SK-N-SH (cell line): ENCODE data around the gene SEC24D. TPM values are rescaled to one million over a fixed set of nuclear protein-coding genes. Genes with fewer than 3 reads are reported as not detected.

ENCODE experiments used
- CTCF ChIA-PET: fragments of 300-600, 350-600 bp; formaldehyde crosslinking; extraction: SDS; loops from one replicate; lab custom pipeline; 2021; lab: Yijun Ruan, JAX
- POLR2A ChIA-PET: fragments of 350-600 bp; sonication (Branson Sonifier 250); formaldehyde crosslinking; extraction: SDS; loops from one replicate; lab custom pipeline; 2020; ENCODE audit warnings: antibody characterized with exemption, inconsistent platforms; lab: Yijun Ruan, JAX
- DNase-seq: peaks from one replicate; pipeline ENCODE4 v3.0.0; 2012
- H2AFZ ChIP-seq: fragments of 200-600 bp; sonication (generic); 2 replicates; pipeline ENCODE4 v1.8.1; 2016; ENCODE audit warnings: antibody characterized with exemption, mild to moderate bottlenecking, low read depth
- H3F3A ChIP-seq: fragments of 200-600 bp; sonication (generic); replicated peaks from 2 replicates; pipeline ENCODE3; 2016; ENCODE audit warnings: antibody characterized with exemption, mild to moderate bottlenecking; ENCODE audit not compliant: insufficient read depth
- H3K27ac ChIP-seq, 2 experiments: fragments of 200-500 bp in 1 of 2; fragments of 200-600 bp in 1 of 2; sonication (Bioruptor generic) in 1 of 2; sonication (generic), shearing (Covaris generic) in 1 of 2; 2 replicates each; pipeline versions ENCODE4 v1.5.1 to v1.6.1; 2014 to 2016; ENCODE audit warnings: low read depth in 2 of 2, inconsistent platforms in 1 of 2, low read length in 1 of 2, mild to moderate bottlenecking in 1 of 2, mixed read lengths in 1 of 2
- H3K27me3 ChIP-seq: fragments of 200-600 bp; sonication (generic), shearing (Covaris generic); 2 replicates; pipeline ENCODE4 v1.6.1; 2016; ENCODE audit warnings: mixed run types; ENCODE audit not compliant: insufficient read depth
- H3K36me3 ChIP-seq, 2 experiments: fragments of 200-500 bp in 1 of 2; fragments of 200-600 bp in 1 of 2; sonication (Bioruptor generic) in 1 of 2; sonication (generic) in 1 of 2; replicated peaks in 1 of 2; 2 replicates each; pipeline versions ENCODE3 to v1.5.1; 2014 to 2016; ENCODE audit warnings: low read length in 1 of 2, mild to moderate bottlenecking in 1 of 2; ENCODE audit not compliant: insufficient read depth in 2 of 2, control insufficient read depth in 1 of 2
- H3K4me1 ChIP-seq, 2 experiments: fragments of 200-500 bp in 1 of 2; fragments of 200-600 bp in 1 of 2; sonication (Bioruptor generic) in 1 of 2; sonication (generic), shearing (Covaris generic) in 1 of 2; 2 replicates each; pipeline versions ENCODE4 v1.5.1 to v1.6.1; 2014 to 2016; ENCODE audit warnings: low read depth in 1 of 2, low read length in 1 of 2, mixed run types in 1 of 2; ENCODE audit not compliant: insufficient read depth in 2 of 2, control insufficient read depth in 1 of 2
- H3K4me2 ChIP-seq: fragments of 200-600 bp; sonication (generic), shearing (Covaris generic); 2 replicates; pipeline ENCODE4 v1.6.1; 2017; ENCODE audit warnings: mixed run types
- H3K4me3 ChIP-seq, 2 experiments: fragments of 200-500 bp in 1 of 2; fragments of 200-600 bp in 1 of 2; sonication (Bioruptor generic) in 1 of 2; sonication (generic), shearing (Covaris generic) in 1 of 2; 2 replicates each; pipeline versions ENCODE4 v1.5.1 to v1.8.1; 2014 to 2016; ENCODE audit warnings: low read depth in 2 of 2, inconsistent platforms in 1 of 2, low read length in 1 of 2, mild to moderate bottlenecking in 1 of 2, mixed read lengths in 1 of 2, moderate library complexity in 1 of 2
- H3K79me2 ChIP-seq: fragments of 200-600 bp; sonication (generic); 2 replicates; pipeline ENCODE4 v1.8.1; 2017; ENCODE audit warnings: mild to moderate bottlenecking; ENCODE audit not compliant: insufficient read depth
- H3K9ac ChIP-seq: fragments of 200-600 bp; sonication (generic); 2 replicates; pipeline ENCODE4 v1.6.1; 2017; ENCODE audit warnings: mixed run types
- H3K9me2 ChIP-seq: fragments of 200-600 bp; sonication (generic); 2 replicates; pipeline ENCODE4 v1.6.1; 2017; ENCODE audit warnings: mixed run types
- H3K9me3 ChIP-seq: fragments of 200-600 bp; sonication (generic); 2 replicates; pipeline ENCODE4 v1.6.1; 2017; ENCODE audit warnings: mixed run types, mild to moderate bottlenecking, moderate library complexity
- H4K20me1 ChIP-seq: fragments of 200-600 bp; sonication (generic); 2 replicates; pipeline ENCODE4 v1.6.1; 2017; ENCODE audit warnings: mild to moderate bottlenecking, mixed run types; ENCODE audit not compliant: insufficient read depth
- EP300 ChIP-seq, 2 experiments: IDR thresholded peaks; 2 replicates each; pipeline versions ENCODE4 v1.4.0 to v1.6.1; 2012; ENCODE audit warnings: borderline replicate concordance in 1 of 2, low read depth in 1 of 2, low read length in 1 of 2
- EZH2phosphoT487 ChIP-seq: fragments of 200-600 bp; sonication (generic); IDR thresholded peaks from 2 replicates; pipeline ENCODE4 v1.6.1; 2017; ENCODE audit warnings: low read depth, mixed run types, mild to moderate bottlenecking, antibody characterized with exemption, moderate library complexity, borderline replicate concordance
- FOSL2 ChIP-seq: IDR thresholded peaks from 2 replicates; pipeline ENCODE4 v1.4.0; 2012; ENCODE audit warnings: low read depth, mild to moderate bottlenecking, moderate library complexity, borderline replicate concordance
- GABPA ChIP-seq: IDR thresholded peaks from 2 replicates; pipeline ENCODE4 v1.4.0; 2012; ENCODE audit warnings: low read depth, mild to moderate bottlenecking
- JUND ChIP-seq: IDR thresholded peaks from 2 replicates; pipeline ENCODE4 v1.4.0; 2012
- MAX ChIP-seq: IDR thresholded peaks from 2 replicates; pipeline ENCODE4 v1.4.0; 2012; ENCODE audit warnings: low read depth
- NFIC ChIP-seq: IDR thresholded peaks from 2 replicates; pipeline ENCODE4 v1.4.0; 2012; ENCODE audit warnings: borderline replicate concordance
- PBX3 ChIP-seq: IDR thresholded peaks from 2 replicates; pipeline ENCODE4; 2012
- POLR2AphosphoS5 ChIP-seq: IDR thresholded peaks from 2 replicates; pipeline ENCODE4 v1.6.1; 2012; ENCODE audit warnings: low read depth, low read length
- REST ChIP-seq: IDR thresholded peaks from 2 replicates; pipeline ENCODE4 v1.6.1; 2012; ENCODE audit warnings: mild to moderate bottlenecking, low read depth, low read length, moderate library complexity
- SMC3 ChIP-seq: IDR thresholded peaks from 2 replicates; pipeline ENCODE4 v1.6.1; 2012; ENCODE audit warnings: low read depth, low read length, improper control_type of control experiment
- TAF1 ChIP-seq: IDR thresholded peaks from 2 replicates; pipeline ENCODE4 v1.6.1; 2012; ENCODE audit warnings: low read depth, mild to moderate bottlenecking, low read length, moderate library complexity, borderline replicate concordance
- TCF12 ChIP-seq: IDR thresholded peaks from 2 replicates; pipeline ENCODE4 v1.4.0; 2012
- USF2 ChIP-seq: fragments of 150-350 bp; IDR thresholded peaks from 2 replicates; pipeline ENCODE4 v1.6.1; 2017; ENCODE audit warnings: antibody characterized with exemption, low read length, low read depth, borderline replicate concordance
- WGBS: methylation state at CpG from one replicate; pipeline ENCODE4 v1.1.6; 2017; ENCODE audit warnings: low lambda C conversion rate; 5-methylcytosine and 5-hydroxymethylcytosine counted together
- polyA plus RNA-seq, 3 experiments: library from polyadenylated mRNA; depleted of rRNA; stranded (reverse); fragments of >200 nt; gene quantifications; 2 replicates each; pipeline ENCODE4 v1.2.3, GENCODE V29; 2012
- TF ChIP-seq, protein P1 (sequence below): fragments of 150-350 bp; IDR thresholded peaks from 2 replicates; pipeline ENCODE4 v1.6.1; 2016; ENCODE audit warnings: mild to moderate bottlenecking, low read depth, low read length
- TF ChIP-seq, protein P2 (sequence below): IDR thresholded peaks from 2 replicates; pipeline ENCODE4 v1.4.0; 2012; ENCODE audit warnings: low read depth, borderline replicate concordance

Gene SEC24D
- polyA plus RNA-seq, 1 of the 3 experiments (the other 2 are of a cell fraction): 32.2 TPM

GRCh38 chr4:118755438-118756226 is 80.3 kb downstream of the SEC24D start:
- 81% methylated on average over 2 of the region's 2 CpGs for WGBS
- Histone ChIP-seq H3K4me1 (peaks cover 46 to 54% of the 10 kb centered on the region in 2 experiments; a peak in 3 of 4 replicates), H3K4me2 (no peak overlapping the region), H3K9ac (no peak overlapping the region), H3K9me3 (no peaks in the 10 kb centered on the region), H3K27me3 (no peaks in the 10 kb centered on the region), H3K27ac (peak overlapping the region; percentile 69 to 99), H3K36me3 (peaks cover 51 to 77% of the 10 kb centered on the region in 2 experiments), H3F3A (peaks cover 34% of the 10 kb centered on the region), H3K79me2 (peaks cover 56% of the 10 kb centered on the region), H2AFZ (no peak overlapping the region), H3K9me2 (no peaks in the 10 kb centered on the region), H4K20me1 (peaks cover 5% of the 10 kb centered on the region; the same call in 1 of the 2 replicates), H3K4me3 (no peak overlapping the region)
- CTCF ChIA-PET: interaction anchor here (0.6 to 2.2 kb wide), 7 partner anchors 9 to 404 kb away, joined by 3 to 9 read pairs (median 4); partner anchors contain the start of gene SYNPO2
- POLR2A ChIA-PET: no interaction called here
- no peak for DNase-seq
- TF ChIP-seq TCF12 (0 out of 2 replicates have a peak, but pooled peaks have one; percentile 19), USF2 (no peak), TAF1 (no peak), JUND (no peak), FOSL2 (no peak), GABPA (no peak), MAX (no peak), SMC3 (no peak), REST (no peak), EP300 (IDR thresholded peaks at IDR 0.05; ENCODE audit: borderline replicate concordance in 1 of 2, low read depth in 1 of 2, low read length in 1 of 2) (no peak), POLR2AphosphoS5 (no peak), NFIC (peak; percentile 16; the same call in 1 of the 2 replicates), PBX3 (0 out of 2 replicates have a peak, but pooled peaks have one; percentile 4), EZH2phosphoT487 (no peak)
- TF ChIP-seq, protein P1, sequence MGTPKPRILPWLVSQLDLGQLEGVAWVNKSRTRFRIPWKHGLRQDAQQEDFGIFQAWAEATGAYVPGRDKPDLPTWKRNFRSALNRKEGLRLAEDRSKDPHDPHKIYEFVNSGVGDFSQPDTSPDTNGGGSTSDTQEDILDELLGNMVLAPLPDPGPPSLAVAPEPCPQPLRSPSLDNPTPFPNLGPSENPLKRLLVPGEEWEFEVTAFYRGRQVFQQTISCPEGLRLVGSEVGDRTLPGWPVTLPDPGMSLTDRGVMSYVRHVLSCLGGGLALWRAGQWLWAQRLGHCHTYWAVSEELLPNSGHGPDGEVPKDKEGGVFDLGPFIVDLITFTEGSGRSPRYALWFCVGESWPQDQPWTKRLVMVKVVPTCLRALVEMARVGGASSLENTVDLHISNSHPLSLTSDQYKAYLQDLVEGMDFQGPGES: no peak
- TF ChIP-seq, protein P2, sequence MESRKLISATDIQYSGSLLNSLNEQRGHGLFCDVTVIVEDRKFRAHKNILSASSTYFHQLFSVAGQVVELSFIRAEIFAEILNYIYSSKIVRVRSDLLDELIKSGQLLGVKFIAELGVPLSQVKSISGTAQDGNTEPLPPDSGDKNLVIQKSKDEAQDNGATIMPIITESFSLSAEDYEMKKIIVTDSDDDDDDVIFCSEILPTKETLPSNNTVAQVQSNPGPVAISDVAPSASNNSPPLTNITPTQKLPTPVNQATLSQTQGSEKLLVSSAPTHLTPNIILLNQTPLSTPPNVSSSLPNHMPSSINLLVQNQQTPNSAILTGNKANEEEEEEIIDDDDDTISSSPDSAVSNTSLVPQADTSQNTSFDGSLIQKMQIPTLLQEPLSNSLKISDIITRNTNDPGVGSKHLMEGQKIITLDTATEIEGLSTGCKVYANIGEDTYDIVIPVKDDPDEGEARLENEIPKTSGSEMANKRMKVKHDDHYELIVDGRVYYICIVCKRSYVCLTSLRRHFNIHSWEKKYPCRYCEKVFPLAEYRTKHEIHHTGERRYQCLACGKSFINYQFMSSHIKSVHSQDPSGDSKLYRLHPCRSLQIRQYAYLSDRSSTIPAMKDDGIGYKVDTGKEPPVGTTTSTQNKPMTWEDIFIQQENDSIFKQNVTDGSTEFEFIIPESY: no peak
